Mucosa of gallbladder (tissue), 1 donor: Measurements from ENCODE around the gene PSAPL1. TPM values are rescaled to one million over a fixed set of nuclear protein-coding genes. Genes with fewer than 3 reads are reported as not detected.
A peak's percentile ranks its signal among the peaks of the same experiment; 100 is the strongest.

Experiments
- DNase-seq: peaks from one replicate; pipeline ENCODE4 v3.0.0-alpha.2; 2020; ENCODE audit warnings: low spot score
- total RNA-seq: library from RNA; stranded (reverse); gene quantifications from one replicate; pipeline ENCODE4 v1.2.1, GENCODE V29; 2021
- donor health status: DM: no; HTN: no; CAD: no.

Gene PSAPL1, protein sequence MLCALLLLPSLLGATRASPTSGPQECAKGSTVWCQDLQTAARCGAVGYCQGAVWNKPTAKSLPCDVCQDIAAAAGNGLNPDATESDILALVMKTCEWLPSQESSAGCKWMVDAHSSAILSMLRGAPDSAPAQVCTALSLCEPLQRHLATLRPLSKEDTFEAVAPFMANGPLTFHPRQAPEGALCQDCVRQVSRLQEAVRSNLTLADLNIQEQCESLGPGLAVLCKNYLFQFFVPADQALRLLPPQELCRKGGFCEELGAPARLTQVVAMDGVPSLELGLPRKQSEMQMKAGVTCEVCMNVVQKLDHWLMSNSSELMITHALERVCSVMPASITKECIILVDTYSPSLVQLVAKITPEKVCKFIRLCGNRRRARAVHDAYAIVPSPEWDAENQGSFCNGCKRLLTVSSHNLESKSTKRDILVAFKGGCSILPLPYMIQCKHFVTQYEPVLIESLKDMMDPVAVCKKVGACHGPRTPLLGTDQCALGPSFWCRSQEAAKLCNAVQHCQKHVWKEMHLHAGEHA
- not detected for total RNA-seq

DNA sequence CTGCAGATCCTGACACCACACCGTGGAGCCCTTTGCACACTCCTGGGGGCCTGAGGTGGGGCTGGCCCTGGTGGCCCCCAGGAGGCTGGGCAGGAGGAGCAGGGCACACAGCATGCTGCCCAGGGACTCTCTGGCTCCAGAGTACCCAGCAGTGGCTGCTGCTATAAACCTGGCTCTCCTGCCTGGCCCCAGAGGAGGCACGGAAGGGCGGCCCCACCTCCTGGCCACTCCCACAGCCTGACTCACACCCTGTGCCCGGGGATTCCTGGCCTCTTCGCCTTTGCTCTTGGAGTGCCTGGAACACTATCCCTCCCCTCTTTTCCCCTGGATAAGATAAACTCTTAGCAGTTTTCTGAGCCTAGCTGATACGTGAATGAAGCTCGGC is at the start of gene PSAPL1:
Gene PSAPL1, minus strand, starts transcription at position 165 of the 385 bp plus-strand sequence. Its CDS starts 51 bp downstream, at position 114.
- DNase-seq = peak; percentile 66

DNA sequence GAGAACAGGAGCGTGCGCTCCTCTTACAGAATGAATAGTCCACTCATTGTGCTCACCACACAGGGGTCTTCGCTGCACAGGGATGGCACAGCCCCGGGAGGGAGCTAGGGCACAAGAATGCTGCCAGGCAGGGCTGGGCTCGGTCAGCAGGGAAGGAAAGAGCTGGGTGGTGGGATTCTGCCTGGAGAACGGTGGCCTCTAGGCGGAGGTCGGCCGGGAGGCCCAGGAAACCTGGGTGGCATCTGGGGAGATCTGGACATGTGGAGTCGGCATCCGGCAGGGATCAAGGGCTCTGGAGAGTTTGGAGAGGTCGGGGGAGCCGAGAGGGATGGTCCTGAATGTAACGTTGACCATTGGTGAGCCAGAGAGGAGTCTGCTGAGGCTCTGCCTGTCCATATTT is 46.5 kb upstream of the PSAPL1 start:
- DNase-seq = no peak

DNA sequence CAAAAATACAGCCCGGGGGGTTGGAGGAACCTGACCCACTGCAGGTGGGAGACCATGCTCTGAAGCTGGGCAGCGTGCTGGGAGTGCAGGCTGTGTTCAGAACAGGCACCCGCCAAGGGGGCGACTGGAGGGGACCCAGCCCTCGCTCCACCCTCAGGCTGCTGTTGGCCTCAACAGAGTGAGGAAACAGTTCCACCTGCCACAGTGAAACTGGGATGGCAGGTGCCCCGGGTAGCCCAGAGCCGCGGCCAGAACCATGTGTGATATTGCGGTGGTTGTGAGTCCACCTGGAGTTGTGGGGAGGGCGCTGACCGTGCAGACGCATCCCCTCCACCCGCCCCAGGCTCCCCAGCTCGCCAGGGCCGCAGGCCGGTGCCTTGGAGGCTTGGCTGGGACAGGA is 45.7 kb upstream of the PSAPL1 start:
- no peak for DNase-seq

DNA sequence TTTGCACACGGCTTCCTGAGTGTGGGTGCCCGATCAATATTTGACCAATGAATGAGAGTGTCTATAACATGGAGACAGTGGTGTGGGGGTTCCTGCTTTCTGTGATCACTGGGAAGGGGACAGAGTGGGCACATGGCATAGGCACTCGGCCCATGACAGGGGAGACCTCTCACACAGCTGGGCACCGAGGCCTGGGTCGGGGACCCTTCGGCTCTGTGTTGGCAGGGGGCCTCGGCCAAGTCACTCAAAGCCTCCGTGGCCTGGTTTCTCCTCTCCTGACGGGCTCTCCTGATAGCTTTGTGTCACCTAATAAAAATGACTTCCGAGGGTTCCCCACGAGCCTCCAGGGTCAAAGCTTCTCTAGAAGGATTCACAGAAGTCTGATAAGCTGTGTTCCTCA is 43.9 kb upstream of the PSAPL1 start:
- no peak for DNase-seq

DNA sequence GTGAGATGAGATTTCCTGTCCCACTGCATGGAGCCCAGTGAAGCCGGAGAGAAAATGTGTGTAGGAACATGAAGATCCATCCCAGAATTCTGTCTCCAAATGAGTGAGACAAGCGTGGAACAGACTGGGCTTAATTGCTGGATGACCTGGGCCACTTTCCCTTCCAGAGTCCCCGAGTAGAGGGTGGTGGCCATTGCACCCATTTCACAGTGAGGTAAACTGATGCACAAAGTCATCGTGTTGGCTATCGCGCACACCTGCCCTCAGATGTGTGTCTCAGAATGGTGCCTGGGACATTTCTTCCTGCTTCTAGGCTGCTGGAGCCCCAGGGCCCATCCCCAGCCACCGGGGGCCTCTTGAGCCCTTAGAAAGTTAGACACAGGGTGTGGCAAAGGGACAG is 43.0 kb upstream of the PSAPL1 start:
- DNase-seq = no peak

DNA sequence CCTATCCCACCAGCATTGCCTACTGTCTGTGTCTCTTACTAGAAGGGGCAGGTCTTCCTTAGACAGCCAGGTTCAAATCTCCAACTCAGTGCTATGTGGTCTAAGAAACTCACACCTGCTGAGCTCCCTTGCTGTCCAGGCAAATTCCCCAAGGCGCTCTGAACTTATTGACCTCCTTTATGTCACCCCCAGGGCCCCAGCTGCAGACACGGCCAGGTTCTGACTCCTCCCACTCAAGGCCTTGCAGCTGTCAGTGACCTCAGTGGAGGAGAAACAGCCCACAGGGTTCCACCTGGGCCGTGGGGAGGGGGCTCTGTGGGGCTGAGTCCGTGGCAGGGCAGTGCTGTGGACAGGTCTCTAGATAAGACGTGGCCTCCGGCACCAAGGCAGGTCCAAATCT is 42.1 kb upstream of the PSAPL1 start:
- no peak for DNase-seq

DNA sequence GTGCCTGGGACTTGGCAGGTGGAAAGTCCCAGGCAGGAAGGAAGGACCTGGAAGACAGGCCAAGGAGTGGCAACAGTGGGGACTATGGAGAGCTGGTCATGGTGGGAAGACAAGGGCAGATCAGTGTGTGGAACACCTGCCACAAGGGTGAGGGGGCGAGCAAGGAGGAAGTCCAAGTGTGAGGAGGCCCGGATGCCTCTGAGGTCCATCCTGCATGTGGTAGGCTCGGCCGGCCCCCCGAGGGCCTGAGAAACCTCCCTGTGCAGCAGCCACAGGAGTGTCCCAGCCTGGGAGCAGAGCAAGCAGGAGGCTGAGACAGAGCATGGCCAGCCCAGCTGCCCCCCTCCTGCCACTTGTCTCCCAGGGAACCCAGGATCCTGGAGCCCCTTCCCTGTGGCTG is 40.5 kb upstream of the PSAPL1 start:
- DNase-seq = no peak

DNA sequence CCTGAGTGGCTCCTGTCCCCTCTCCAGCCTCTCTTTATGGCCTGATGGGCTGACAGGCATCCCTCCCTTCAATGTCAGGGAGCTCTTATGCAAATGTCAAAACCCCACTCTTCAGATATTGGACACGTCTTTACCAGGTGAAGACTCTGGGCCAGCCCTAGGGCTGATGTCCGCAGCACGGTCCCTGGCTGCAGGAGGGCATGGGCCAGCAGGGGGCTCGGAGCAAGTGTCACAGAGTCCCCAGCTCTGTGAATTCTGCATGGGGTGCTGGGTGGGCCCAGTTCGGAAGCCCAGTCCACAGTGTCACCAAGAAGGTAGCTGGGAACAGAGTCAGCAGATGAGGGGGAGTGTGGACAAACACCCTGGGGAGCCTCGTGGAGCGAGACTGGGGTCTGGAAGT is 39.6 kb upstream of the PSAPL1 start:
- no peak for DNase-seq

DNA sequence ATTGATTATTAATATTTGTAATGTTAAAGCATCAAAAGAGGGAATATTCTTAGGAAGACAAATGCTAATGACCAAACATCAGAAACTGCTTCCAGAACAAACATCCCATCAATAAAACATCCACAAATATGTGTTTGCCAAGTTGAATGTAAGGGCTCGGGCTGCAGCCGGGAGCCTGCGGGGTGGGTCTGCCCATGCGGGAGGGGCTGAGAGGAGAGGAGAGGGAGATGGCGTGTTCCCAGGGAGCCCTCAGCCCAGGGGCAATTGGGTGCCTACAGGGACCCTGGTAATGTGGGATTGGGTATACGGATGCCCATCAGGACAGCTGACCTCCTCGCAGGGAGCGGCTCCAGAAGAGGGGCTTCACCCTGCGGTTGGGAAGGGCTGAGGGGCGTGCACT is 38.4 kb upstream of the PSAPL1 start:
- no peak for DNase-seq

DNA sequence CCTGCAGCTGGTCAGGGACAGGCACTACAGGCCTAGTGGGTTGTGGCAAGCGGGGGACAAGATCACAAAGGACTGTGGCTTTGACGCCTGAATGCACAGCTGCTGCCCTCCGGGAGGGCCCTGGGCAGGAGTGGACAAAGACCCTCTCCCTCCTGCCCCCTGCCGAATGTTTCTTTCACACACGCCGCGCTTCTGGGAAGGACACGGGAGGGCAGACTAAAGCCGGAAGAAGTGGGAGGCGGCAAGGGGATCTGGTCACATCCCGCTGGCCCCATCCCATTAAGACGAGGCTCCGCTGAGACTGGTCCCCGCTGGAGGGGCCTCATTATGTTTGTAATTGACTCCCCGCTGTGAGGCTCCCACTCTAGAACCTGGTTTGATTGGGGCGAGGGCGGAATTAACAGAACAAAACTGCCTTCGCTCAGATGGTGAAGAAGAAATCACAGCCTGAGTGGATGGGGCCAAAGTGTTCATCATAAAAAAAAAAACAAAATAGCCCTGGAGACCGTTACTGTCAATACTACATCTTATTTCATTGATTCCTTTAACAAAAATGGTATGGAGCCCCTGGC is 37.8 kb upstream of the PSAPL1 start:
- no peak for DNase-seq

DNA sequence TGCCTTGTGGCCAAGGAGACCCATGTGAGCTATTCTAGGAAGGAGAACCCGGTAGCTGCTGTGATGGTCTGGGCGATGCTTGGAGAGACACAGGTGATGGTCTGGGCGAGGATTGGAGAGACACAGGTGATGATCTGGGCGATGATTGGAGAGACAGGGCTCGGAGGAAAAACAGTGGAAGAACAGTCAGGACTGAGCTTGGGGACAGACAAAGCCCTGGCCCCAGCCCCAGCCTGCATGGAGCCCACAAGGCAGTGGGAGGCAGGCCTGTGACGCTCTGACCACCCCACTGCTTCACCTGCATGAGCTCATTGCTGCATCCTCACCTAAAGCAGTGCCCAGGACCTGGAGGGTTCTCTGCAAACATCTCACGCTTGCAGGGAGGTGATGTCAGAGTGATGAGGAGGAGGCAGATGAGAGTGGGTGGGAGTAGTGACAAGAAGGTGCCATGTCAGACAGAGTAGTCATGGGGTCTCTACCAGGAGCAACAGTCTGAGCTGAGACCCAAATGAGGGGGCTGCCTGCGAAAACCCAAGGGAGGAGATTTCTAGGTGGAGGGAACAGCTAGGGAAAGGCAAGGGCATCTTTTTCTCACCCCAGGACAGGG is 35.9 kb upstream of the PSAPL1 start:
- no peak for DNase-seq

DNA sequence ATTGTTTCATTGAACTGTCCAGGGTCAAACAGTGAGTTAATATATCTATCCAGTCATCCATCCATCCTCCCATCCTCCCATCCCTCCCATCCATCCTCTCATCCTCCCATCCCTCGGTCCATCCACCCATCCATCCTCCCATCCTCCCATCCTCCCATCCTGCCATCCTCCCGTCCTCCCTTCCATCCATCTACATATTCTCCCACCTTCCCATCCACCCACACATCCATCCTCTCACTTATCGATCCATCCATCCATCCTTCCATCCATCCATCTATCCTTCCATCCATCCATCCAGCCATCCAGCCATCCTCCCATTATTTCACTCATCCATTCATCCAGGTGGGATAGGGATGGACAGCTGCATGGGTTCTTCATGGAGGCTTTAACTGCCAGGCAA is 35.4 kb upstream of the PSAPL1 start:
- DNase-seq = no peak

DNA sequence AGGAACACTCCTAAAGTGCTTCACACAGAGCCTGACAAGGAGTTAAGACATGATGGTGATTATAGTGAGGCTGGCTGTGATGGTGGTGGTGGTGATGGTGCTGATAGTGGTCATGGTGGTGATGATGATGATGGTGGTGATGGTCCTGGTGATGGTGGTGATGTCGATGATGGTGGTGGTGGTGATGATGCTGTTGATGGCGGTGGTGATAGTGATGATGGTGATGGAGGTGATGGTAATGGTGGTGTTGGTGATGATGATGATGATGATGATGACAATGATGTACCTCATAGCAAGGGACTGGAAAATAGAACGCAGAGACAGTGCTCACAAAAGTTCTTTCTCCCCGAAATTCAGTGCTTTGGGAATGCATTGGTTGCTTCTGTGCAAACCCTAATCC is 34.3 kb upstream of the PSAPL1 start:
- DNase-seq = no peak

DNA sequence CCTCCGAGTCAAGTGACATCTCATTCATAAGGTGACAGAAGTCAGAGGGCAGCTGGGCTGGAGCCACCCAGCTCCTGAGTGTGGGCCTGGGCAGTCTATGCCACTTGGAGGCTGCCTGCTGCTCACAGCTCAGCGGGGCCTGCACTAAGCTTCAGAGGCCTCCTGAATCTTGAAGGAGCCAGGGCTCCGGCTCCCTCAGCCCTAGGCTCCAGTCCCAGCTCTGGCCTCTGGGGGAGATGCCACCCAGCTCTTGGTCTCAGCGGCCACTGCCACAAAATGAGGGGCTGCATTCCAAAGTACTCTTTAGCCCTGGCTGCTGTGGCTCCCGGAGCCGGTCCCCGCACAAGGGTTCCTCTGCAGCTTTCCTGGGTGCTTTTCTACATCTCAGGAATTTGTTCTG is 32.7 kb upstream of the PSAPL1 start:
- no peak for DNase-seq

DNA sequence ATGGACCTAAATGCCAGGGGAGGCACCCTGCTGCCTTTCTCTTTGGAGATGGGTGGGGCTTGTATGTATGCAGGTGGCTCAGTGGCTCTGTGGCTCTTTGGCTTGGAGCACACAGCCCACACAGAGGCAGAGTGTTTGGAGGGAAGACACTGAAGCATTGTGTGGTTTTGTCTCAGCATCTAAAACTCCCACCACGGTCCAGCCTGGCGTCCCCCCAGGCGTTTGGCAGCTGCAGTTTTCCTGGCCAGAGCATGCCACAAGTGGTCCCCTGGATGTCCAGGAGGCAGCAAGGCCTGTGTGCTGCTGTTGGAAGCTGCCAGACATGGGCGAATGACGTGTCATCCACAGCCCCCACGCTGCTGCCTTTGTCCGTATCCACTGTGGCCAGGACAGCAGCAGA is 32.2 kb upstream of the PSAPL1 start:
- DNase-seq = no peak

DNA sequence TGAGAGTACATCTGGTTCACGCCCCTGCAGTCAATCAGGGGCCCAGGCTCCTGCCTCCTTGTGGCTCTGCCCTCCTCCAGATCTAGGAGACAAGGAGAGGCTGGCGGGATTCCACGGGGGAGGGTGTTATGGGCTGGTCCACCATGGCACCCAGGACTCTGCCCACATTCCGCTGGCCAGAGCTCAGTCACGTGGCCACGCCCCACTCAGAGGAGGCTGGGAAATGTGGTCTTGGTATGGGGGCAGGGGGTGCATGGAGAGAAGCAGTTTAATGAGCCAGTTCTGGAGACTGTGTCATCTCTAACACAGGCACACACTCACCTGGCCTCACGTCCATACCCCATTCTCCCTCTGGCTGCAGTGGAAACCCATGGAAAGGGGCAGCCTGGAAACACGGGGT is 31.5 kb upstream of the PSAPL1 start:
- DNase-seq = no peak

DNA sequence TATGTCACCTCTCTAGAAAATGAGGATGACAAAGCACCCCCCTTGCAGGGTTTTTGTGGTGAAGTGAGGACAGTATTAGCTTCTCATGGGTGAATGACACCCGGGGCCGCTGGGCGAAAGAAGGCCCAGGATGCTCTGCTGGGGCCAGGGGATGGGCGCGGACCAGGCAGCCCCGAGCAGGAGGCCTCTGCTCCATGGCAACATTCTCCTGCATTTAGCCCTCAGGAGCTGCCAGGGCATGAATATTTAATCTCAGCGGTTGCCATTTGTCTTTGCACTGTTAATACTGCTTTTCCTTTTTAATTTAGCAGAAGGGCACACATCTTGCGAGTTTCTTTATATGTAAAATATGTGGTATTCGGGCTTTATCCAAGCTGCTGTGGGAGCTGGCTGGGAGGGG is 30.3 kb upstream of the PSAPL1 start:
- DNase-seq = no peak

DNA sequence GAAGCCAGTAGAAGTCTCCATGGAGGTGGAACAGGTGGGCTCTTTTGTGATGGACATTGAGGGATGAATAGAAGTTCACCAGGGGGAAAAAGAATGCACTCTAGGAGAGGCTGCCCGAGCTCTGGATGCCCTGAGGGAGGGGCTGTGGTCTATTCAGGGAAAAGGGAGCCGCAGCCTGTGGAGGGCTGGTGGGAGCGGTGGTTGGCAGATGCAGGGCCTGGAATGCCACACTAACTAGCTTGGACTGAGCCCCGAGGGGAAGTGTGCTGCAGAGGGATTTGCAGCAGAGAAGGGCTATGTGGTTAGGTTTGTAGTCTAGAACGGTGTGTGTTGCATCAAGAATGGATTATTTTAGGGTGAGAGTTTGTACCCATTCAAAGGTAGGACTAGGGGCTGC is 29.5 kb upstream of the PSAPL1 start:
- no peak for DNase-seq

DNA sequence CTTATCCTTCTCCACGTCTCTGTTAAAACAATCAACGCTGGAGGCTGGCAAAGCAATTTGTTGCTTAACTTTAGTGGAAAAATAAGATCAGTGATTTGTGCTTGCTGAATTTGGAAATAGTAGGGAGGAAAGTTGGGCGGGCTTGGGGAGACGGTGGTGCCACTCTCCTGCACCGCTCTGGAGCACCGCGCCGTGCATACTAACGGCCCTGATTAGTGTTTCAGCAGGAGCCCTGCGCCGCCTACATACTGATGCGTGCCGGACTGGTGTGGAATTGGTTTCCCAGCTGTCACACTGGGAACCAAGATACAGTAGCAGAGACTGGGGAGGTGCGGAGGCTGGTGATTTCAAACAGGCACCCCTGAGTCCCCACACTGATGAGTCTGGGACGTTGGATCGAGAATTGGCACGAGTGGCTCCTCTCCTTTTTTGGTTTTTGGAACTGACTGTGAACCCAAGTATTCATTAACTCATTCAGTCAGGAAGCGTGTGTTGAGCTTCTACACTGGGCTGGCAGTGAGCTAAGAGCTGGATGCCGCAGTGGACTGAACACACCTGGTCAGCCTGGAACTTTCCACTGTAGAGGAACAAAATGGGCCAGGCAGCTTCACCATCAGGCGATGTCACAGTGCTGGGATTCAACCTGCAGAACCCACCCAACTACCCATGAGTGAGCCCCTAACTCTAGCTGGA is 29.0 kb upstream of the PSAPL1 start:
- DNase-seq = no peak

DNA sequence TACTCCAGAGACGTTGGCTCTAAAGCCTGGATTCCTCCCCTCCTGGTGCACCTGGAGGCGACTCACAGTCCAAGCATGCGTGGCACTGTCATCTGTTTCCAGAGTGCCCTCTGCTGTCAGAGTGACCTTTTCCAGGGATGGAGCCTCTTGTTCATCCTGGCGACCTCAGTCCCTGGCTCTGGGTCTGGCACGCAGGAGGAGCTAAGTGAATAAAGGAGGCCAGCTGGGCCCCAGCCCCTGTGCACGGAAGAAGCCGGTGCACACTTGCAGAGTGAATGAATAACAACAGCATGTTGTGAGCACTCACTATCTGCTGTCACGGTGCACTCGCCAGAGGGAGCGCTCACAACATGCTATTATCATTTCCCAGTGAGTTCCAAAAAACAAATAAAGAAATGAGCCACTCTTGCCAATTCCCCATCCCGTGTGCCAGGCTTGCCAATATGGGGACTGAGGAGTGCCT is 27.8 kb upstream of the PSAPL1 start:
- DNase-seq = peak; percentile 24

DNA sequence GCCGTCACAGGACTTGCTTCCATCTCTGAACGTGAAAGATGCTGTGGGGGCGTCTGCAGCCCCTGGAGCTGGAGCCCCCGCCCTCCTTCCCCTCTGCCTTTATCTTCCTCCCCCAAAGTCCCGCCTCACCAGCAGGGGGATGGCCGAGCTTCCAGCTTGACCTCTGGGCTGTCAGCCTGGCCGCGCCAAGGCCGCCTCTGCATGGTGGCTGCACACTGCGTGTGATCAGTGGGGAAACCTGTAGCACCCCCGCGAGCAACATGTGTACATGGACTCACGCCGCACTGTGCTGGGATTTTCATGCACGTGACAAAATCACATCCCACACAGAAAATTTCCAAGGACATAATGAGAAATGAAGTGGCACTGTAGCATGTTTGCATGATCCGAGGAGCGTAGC is 26.5 kb upstream of the PSAPL1 start:
- DNase-seq = no peak

DNA sequence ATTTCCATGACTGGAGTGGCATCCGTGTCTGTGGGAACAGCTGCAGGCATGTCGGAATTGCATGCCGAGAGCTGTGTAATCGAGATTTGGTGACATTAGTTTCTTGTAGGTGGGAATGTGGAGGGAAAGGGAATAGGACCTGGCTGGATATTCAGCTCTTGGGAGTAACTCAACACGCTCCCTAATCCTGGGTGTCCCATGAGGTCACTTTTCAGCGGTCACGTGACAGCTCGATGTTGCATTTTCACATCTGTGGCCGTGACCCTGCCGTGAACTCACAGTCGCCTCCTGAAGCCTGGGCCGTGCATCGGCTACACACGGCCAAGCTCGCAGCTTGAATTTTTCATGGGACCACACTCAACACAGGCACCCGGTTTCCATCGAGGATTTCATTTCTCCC is 25.8 kb upstream of the PSAPL1 start:
- DNase-seq = no peak
